H1 (cell line): ENCODE data around the gene DYNC1H1. TPM values are rescaled to one million over a fixed set of nuclear protein-coding genes. Genes with fewer than 3 reads are reported as not detected.

Source experiments
- CTCF ChIA-PET: fragments of 300-600 bp; sonication (Branson Sonifier 250); formaldehyde crosslinking; loops from one replicate; lab custom pipeline; 2021; ENCODE audit not compliant: partially characterized antibody; lab: Charles Lee
- POLR2A ChIA-PET: fragments of 300-600 bp; sonication (Branson Sonifier 250); formaldehyde crosslinking; loops from one replicate; lab custom pipeline; 2021; ENCODE audit warnings: inconsistent platforms; ENCODE audit not compliant: partially characterized antibody; lab: Charles Lee
- DNase-seq, 2 experiments: peaks; one replicate each; pipeline versions ENCODE4 v3.0.0 to v3.0.0-alpha.2; 2010 to 2022; ENCODE audit warnings: low spot score in 2 of 2, low read depth in 1 of 2, mixed read lengths in 1 of 2
- FAIRE-seq: peaks from 2 replicates; lab custom pipeline; 2011; peaks lifted over from hg19 to GRCh38; lab: Jason Lieb, UNC
- H2AFZ ChIP-seq: 2 replicates; pipeline ENCODE4 v1.8.1; 2012; ENCODE audit warnings: low read length, inconsistent platforms
- H2AK5ac ChIP-seq: 2 replicates; pipeline ENCODE4 v1.6.1; 2013; ENCODE audit warnings: low read depth, low read length
- H2BK120ac ChIP-seq: replicated peaks from 2 replicates; pipeline ENCODE3; 2013; ENCODE audit warnings: low read depth, low read length, inconsistent platforms
- H2BK12ac ChIP-seq: 2 replicates; pipeline ENCODE4 v1.6.1; 2013; ENCODE audit warnings: low read depth, low read length
- H2BK15ac ChIP-seq: 2 replicates; pipeline ENCODE4 v1.6.1; 2013; ENCODE audit warnings: low read length
- H2BK20ac ChIP-seq: 2 replicates; pipeline ENCODE4 v1.6.1; 2013; ENCODE audit warnings: low read length
- H2BK5ac ChIP-seq: 2 replicates; pipeline ENCODE4 v1.6.1; 2013; ENCODE audit warnings: low read depth, low read length
- H3K14ac ChIP-seq: 2 replicates; pipeline ENCODE4 v1.6.1; 2013; ENCODE audit warnings: inconsistent platforms; ENCODE audit not compliant: insufficient read length
- H3K18ac ChIP-seq: 2 replicates; pipeline ENCODE4 v1.6.1; 2013; ENCODE audit warnings: low read length; ENCODE audit errors: extremely low read depth
- H3K23ac ChIP-seq: 2 replicates; pipeline ENCODE4 v1.6.1; 2013; ENCODE audit warnings: inconsistent platforms; ENCODE audit not compliant: insufficient read length
- H3K23me2 ChIP-seq: 2 replicates; pipeline ENCODE4 v1.6.1; 2013; ENCODE audit warnings: low read depth, low read length
- H3K27ac ChIP-seq: 2 replicates; pipeline ENCODE4 v1.6.1; 2011; ENCODE audit warnings: low read depth, low read length, inconsistent platforms
- H3K27me3 ChIP-seq, 4 experiments: replicated peaks in 1 of 4; 1 replicate in 1 of 4; 2 replicates in 3 of 4; pipeline versions ENCODE4 v1.6.1 to v1.8.1; 2011 to 2013; ENCODE audit warnings: low read length in 3 of 4, mild to moderate bottlenecking in 3 of 4, inconsistent platforms in 2 of 4, mixed read lengths in 2 of 4, moderate library complexity in 1 of 4; ENCODE audit not compliant: control insufficient read depth in 3 of 4, insufficient read depth in 3 of 4; ENCODE audit errors: extremely low read depth in 1 of 4
- H3K36me3 ChIP-seq, 4 experiments: 2 replicates each; pipeline versions ENCODE4 v1.6.1 to v1.8.1; 2011 to 2013; ENCODE audit warnings: mild to moderate bottlenecking in 4 of 4, low read length in 3 of 4, moderate library complexity in 2 of 4, control low read depth in 1 of 4, inconsistent platforms in 1 of 4; ENCODE audit not compliant: insufficient read depth in 4 of 4, control insufficient read depth in 2 of 4
- H3K4ac ChIP-seq: replicated peaks from 2 replicates; pipeline ENCODE3; 2013; ENCODE audit warnings: low read length, low read depth, mixed read lengths, inconsistent platforms; ENCODE audit not compliant: insufficient read length
- H3K4me1 ChIP-seq, 4 experiments: replicated peaks in 1 of 4; 1 replicate in 1 of 4; 2 replicates in 3 of 4; pipeline versions ENCODE4 v1.6.1 to v1.8.1; 2011 to 2013; ENCODE audit warnings: low read length in 3 of 4, inconsistent platforms in 2 of 4, mixed read lengths in 1 of 4; ENCODE audit not compliant: insufficient read depth in 4 of 4, control insufficient read depth in 3 of 4
- H3K4me2 ChIP-seq, 2 experiments: 2 replicates each; pipeline versions ENCODE4 v1.6.1 to v1.8.1; 2011 to 2013; ENCODE audit warnings: low read depth in 2 of 2, low read length in 2 of 2, control low read depth in 1 of 2, inconsistent platforms in 1 of 2, mild to moderate bottlenecking in 1 of 2; ENCODE audit not compliant: insufficient read depth in 1 of 2
- H3K4me3 ChIP-seq, 4 experiments: fragments of 200-600, 300-600 bp in 1 of 4; sonication (generic), shearing (Covaris generic), sonication (Bioruptor Twin) in 1 of 4; 2 replicates each; pipeline versions ENCODE4 v1.5.1 to v1.8.1; 2011 to 2016; ENCODE audit warnings: low read length in 4 of 4, low read depth in 3 of 4, control low read depth in 2 of 4, inconsistent platforms in 2 of 4, mild to moderate bottlenecking in 2 of 4, mixed read lengths in 1 of 4, moderate library complexity in 1 of 4; ENCODE audit not compliant: insufficient read depth in 2 of 4; ENCODE audit errors: extremely low read depth in 1 of 4
- H3K56ac ChIP-seq: replicated peaks from 2 replicates; pipeline ENCODE3; 2013; ENCODE audit warnings: low read depth, mild to moderate bottlenecking, mixed read lengths, low read length, inconsistent platforms; ENCODE audit not compliant: insufficient read length
- H3K79me1 ChIP-seq: 2 replicates; pipeline ENCODE4 v1.6.1; 2013; ENCODE audit warnings: low read depth, low read length, control low read depth
- H3K79me2 ChIP-seq, 2 experiments: 2 replicates each; pipeline versions ENCODE4 v1.6.1 to v1.8.1; 2012 to 2013; ENCODE audit warnings: low read length in 2 of 2, mild to moderate bottlenecking in 2 of 2, inconsistent platforms in 1 of 2; ENCODE audit not compliant: insufficient read depth in 2 of 2, control insufficient read depth in 1 of 2
- H3K9ac ChIP-seq, 4 experiments: replicated peaks in 1 of 4; 1 replicate in 1 of 4; 2 replicates in 3 of 4; pipeline versions ENCODE4 v1.6.1 to v1.8.1; 2011 to 2013; ENCODE audit warnings: low read depth in 3 of 4, low read length in 3 of 4, control low read depth in 2 of 4, mild to moderate bottlenecking in 2 of 4, moderate library complexity in 2 of 4, inconsistent platforms in 1 of 4; ENCODE audit errors: extremely low read depth in 1 of 4
- H3K9me3 ChIP-seq, 2 experiments: 2 replicates each; pipeline versions ENCODE4 v1.6.1 to v1.8.1; 2012 to 2013; ENCODE audit warnings: mild to moderate bottlenecking in 2 of 2, moderate library complexity in 2 of 2, control low read depth in 1 of 2, inconsistent platforms in 1 of 2, low read depth in 1 of 2, low read length in 1 of 2, mixed read lengths in 1 of 2; ENCODE audit not compliant: insufficient read depth in 2 of 2
- H4K20me1 ChIP-seq, 2 experiments: replicated peaks in 1 of 2; 2 replicates each; pipeline versions ENCODE3 to v1.8.1; 2011 to 2013; ENCODE audit warnings: inconsistent platforms in 2 of 2, low read length in 2 of 2, mild to moderate bottlenecking in 1 of 2; ENCODE audit not compliant: insufficient read depth in 2 of 2, control insufficient read depth in 1 of 2
- H4K5ac ChIP-seq: 2 replicates; pipeline ENCODE4 v1.6.1; 2013; ENCODE audit warnings: low read length, low read depth, mixed read lengths, inconsistent platforms; ENCODE audit not compliant: insufficient read length
- H4K8ac ChIP-seq: 2 replicates; pipeline ENCODE4 v1.8.0; 2013; ENCODE audit warnings: mild to moderate bottlenecking, moderate library complexity, low read length, inconsistent platforms; ENCODE audit not compliant: insufficient read depth; ENCODE audit errors: extremely low read depth
- H4K91ac ChIP-seq: replicated peaks from 2 replicates; pipeline ENCODE3; 2013; ENCODE audit warnings: low read length, mixed read lengths, inconsistent platforms; ENCODE audit not compliant: insufficient read length
- ASH2L ChIP-seq: fragments of 200-600, 300-600 bp; sonication (generic); IDR thresholded peaks from one replicate; pipeline ENCODE4 v1.7.1; 2017; ENCODE audit warnings: low read length
- CHD2 ChIP-seq: IDR thresholded peaks from 2 replicates; pipeline ENCODE4 v1.6.1; 2012; ENCODE audit warnings: low read length, improper control_type of control experiment
- GABPA ChIP-seq: IDR thresholded peaks from 2 replicates; pipeline ENCODE4 v1.6.1; 2011; ENCODE audit warnings: mild to moderate bottlenecking, low read length, moderate library complexity, borderline replicate concordance; ENCODE audit not compliant: insufficient read depth
- GTF2F1 ChIP-seq: IDR thresholded peaks from 2 replicates; pipeline ENCODE4 v1.6.1; 2012; ENCODE audit warnings: low read depth, low read length, improper control_type of control experiment, borderline replicate concordance
- HDAC6 ChIP-seq: IDR thresholded peaks from one replicate; pipeline ENCODE4 v1.7.1; 2012; ENCODE audit warnings: low read depth, mild to moderate bottlenecking, inconsistent platforms, low read length, moderate library complexity
- NANOG ChIP-seq: IDR thresholded peaks from 2 replicates; pipeline ENCODE4 v1.6.1; 2011; ENCODE audit warnings: low read length, low read depth, mild to moderate bottlenecking, inconsistent platforms; ENCODE audit not compliant: insufficient read depth, poor library complexity, severe bottlenecking
- RAD21 ChIP-seq, 2 experiments: IDR thresholded peaks in 1 of 2; conservative IDR thresholded peaks in 1 of 2; 2 replicates each; pipeline ENCODE4 v1.6.1; 2011; ENCODE audit warnings: low read depth in 2 of 2, low read length in 2 of 2, improper control_type of control experiment in 1 of 2, inconsistent platforms in 1 of 2, mild to moderate bottlenecking in 1 of 2, moderate library complexity in 1 of 2
- RBBP5 ChIP-seq: IDR thresholded peaks from 2 replicates; pipeline ENCODE4 v1.7.1; 2012; ENCODE audit warnings: low read depth, mild to moderate bottlenecking, inconsistent platforms, low read length, moderate library complexity, borderline replicate concordance
- SIRT6 ChIP-seq: IDR thresholded peaks from one replicate; pipeline ENCODE4 v1.7.1; 2012; ENCODE audit warnings: low read length, inconsistent platforms
- SRF ChIP-seq: IDR thresholded peaks from 2 replicates; pipeline ENCODE4 v1.6.1; 2011; ENCODE audit warnings: mild to moderate bottlenecking, low read depth, low read length, moderate library complexity
- WGBS, 2 experiments: shearing (Covaris generic) in 1 of 2; methylation state at CpG; one replicate each; pipeline versions ENCODE4 v1.1.6 to v1.1.7; 2013 to 2015; ENCODE audit warnings: low lambda C conversion rate in 2 of 2, mixed read lengths in 2 of 2, inconsistent platforms in 1 of 2, low coverage in 1 of 2, missing lambda C conversion rate in 1 of 2; ENCODE audit not compliant: insufficient replicate concordance in 2 of 2, insufficient coverage in 1 of 2, insufficient read length in 1 of 2; ENCODE audit errors: extremely low coverage in 1 of 2, missing lambda C conversion rate in 1 of 2; 5-methylcytosine and 5-hydroxymethylcytosine counted together
- polyA plus RNA-seq, 7 experiments: library from polyadenylated mRNA; depleted of rRNA in 3 of 7; stranded (reverse) in 5 of 7; unstranded in 2 of 7; fragments of >200 nt in 5 of 7; fragments of 200-250 nt in 2 of 7; gene quantifications; 1 replicate in 5 of 7; 2 replicates in 1 of 7; 4 replicates in 1 of 7; pipeline versions ENCODE4 v1.2.1 to v1.2.3, GENCODE V29; 2011 to 2013; ENCODE audit warnings: missing spikeins in 2 of 7, mixed read lengths in 2 of 7
- total RNA-seq: library from RNA; stranded (reverse); fragmentation: NEBNext Ultra II Directional; extraction: Animal tissue kit (Norgen Biotek cat#: 25700); gene quantifications from 2 replicates; pipeline ENCODE4 v1.2.1, GENCODE V29; 2021

The DYNC1H1 gene
- total and polyA plus RNA-seq, 2 of the 8 experiments (the other 6 are each of a cell fraction or from before 2014, with no cell fraction given), result 238 to 387 TPM

DNA sequence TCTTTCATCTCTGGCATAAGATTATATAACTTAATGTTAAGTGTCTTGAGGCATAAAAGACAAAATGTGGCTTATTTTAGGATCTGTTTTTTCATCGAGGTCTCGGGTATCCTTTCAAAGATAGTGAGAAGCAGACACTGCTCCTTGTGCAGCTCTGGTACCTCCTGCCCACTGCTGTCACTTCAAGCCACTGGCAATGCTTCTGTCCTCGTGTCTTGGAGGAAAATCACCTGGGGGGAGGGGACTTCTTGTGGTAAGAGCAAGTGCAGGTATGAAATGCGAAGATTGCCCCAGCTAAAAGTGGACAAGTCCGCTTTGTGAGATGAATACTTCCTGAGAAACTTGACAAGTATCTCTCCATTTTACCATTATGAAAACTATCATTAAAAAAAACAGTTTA is 37.8 kb upstream of the DYNC1H1 start:
- H3K79me2 ChIP-seq, result no peaks in the 10 kb centered on the region
- no peak overlapping the region for H2BK5ac ChIP-seq
- no peak overlapping the region for H3K4me2 ChIP-seq
- H4K5ac ChIP-seq, result no peak overlapping the region
- no peak overlapping the region for H2BK12ac ChIP-seq
- WGBS, 2 experiments, result 80% methylated on average over 5 of the region's 5 CpGs; no CpG with 5 or more reads in 1 of the 2 experiments
- H2BK120ac ChIP-seq, result no peak overlapping the region
- H3K23ac ChIP-seq, result no peak overlapping the region
- peaks cover 0 to 2% (median 0%) of the 10 kb centered on the region in 4 experiments; a peak in 3 of 8 replicates for H3K36me3 ChIP-seq
- H3K9me3 ChIP-seq, result no peaks in the 10 kb centered on the region
- DNase-seq, result no peak
- no peak overlapping the region for H3K27ac ChIP-seq
- ChIA-PET POLR2A (interaction anchor here (1.4 kb wide), 1 partner anchor 38 kb away, joined by 3 read pairs; the partner anchor contains the start of gene DYNC1H1), CTCF (interaction anchor here (0.9 to 1.3 kb wide), 2 partner anchors 27 to 416 kb away, joined by 3 read pairs; no protein-coding TSS in a partner anchor)
- H2AFZ ChIP-seq, result no peak overlapping the region
- H2BK15ac ChIP-seq, result no peak overlapping the region
- no peak overlapping the region for H3K14ac ChIP-seq
- no peak for TF ChIP-seq ASH2L
- TF ChIP-seq SIRT6, result no peak
- no peak for TF ChIP-seq SRF
- no peak for TF ChIP-seq GTF2F1
- no peak for TF ChIP-seq CHD2
- TF ChIP-seq HDAC6, result no peak
- TF ChIP-seq RAD21 (IDR thresholded peaks at IDR 0.05 in 1 of 2, conservative IDR thresholded peaks at IDR 0.05 in 1 of 2; ENCODE audit: low read depth in 2 of 2, low read length in 2 of 2), result no peak
- no peak for TF ChIP-seq RBBP5
- no peak for TF ChIP-seq NANOG
- no peak for TF ChIP-seq GABPA
- H4K20me1 ChIP-seq, result peaks cover 0 to 3% of the 10 kb centered on the region in 2 experiments
- no peak overlapping the region for H4K8ac ChIP-seq
- no peak overlapping the region for H2AK5ac ChIP-seq
- no peak for FAIRE-seq
- no peak overlapping the region for H3K9ac ChIP-seq
- no peaks in the 10 kb centered on the region for H3K79me1 ChIP-seq
- no peak overlapping the region for H3K18ac ChIP-seq
- H3K27me3 ChIP-seq, result no peaks in the 10 kb centered on the region
- no peak overlapping the region for H3K4ac ChIP-seq
- H3K56ac ChIP-seq, result no peak overlapping the region
- no peak overlapping the region for H3K4me3 ChIP-seq
- H4K91ac ChIP-seq, result no peak overlapping the region
- H3K23me2 ChIP-seq, result no peaks in the 10 kb centered on the region
- H2BK20ac ChIP-seq, result no peak overlapping the region
- no peaks in the 10 kb centered on the region for H3K4me1 ChIP-seq
